ENCODE data around the gene COPB1.

COPB1 gene

GRCh38 chr11:14414470-14415461 is 84.8 kb downstream of the COPB1 start:
- no peaks in the 10 kb centered on the region for H3K36me3 ChIP-seq (ENCODE audit: control insufficient read depth, insufficient read depth, low read length)
- no peak overlapping the region for H3K9ac ChIP-seq
- H2AFZ ChIP-seq: no peak overlapping the region
- H3K9me3 ChIP-seq (ENCODE audit: control insufficient read depth, low read length): no peaks in the 10 kb centered on the region
- TF ChIP-seq, protein P1, sequence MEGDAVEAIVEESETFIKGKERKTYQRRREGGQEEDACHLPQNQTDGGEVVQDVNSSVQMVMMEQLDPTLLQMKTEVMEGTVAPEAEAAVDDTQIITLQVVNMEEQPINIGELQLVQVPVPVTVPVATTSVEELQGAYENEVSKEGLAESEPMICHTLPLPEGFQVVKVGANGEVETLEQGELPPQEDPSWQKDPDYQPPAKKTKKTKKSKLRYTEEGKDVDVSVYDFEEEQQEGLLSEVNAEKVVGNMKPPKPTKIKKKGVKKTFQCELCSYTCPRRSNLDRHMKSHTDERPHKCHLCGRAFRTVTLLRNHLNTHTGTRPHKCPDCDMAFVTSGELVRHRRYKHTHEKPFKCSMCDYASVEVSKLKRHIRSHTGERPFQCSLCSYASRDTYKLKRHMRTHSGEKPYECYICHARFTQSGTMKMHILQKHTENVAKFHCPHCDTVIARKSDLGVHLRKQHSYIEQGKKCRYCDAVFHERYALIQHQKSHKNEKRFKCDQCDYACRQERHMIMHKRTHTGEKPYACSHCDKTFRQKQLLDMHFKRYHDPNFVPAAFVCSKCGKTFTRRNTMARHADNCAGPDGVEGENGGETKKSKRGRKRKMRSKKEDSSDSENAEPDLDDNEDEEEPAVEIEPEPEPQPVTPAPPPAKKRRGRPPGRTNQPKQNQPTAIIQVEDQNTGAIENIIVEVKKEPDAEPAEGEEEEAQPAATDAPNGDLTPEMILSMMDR (IDR thresholded peaks at IDR 0.05): no peak
- no peak overlapping the region for H3K4me3 ChIP-seq (ENCODE audit: low read depth, low read length)
- H3K79me2 ChIP-seq: no peaks in the 10 kb centered on the region
- H3K4me1 ChIP-seq: no peaks in the 10 kb centered on the region
- H3K27ac ChIP-seq: no peak overlapping the region
- H3K4me2 ChIP-seq (ENCODE audit: low read length): no peak overlapping the region
- no peaks in the 10 kb centered on the region for H3K27me3 ChIP-seq (ENCODE audit: control insufficient read depth, insufficient read depth, low read length)

GRCh38 chr11:14413307-14414069 is 86.1 kb downstream of the COPB1 start:
- Histone ChIP-seq H3K27me3 (ENCODE audit: control insufficient read depth, insufficient read depth, low read length) (no peaks in the 10 kb centered on the region), H3K36me3 (ENCODE audit: control insufficient read depth, insufficient read depth, low read length) (no peaks in the 10 kb centered on the region), H3K9ac (no peak overlapping the region), H3K79me2 (no peaks in the 10 kb centered on the region), H3K27ac (no peak overlapping the region), H3K4me3 (ENCODE audit: low read depth, low read length) (no peak overlapping the region), H3K4me1 (no peaks in the 10 kb centered on the region), H2AFZ (no peak overlapping the region), H3K4me2 (ENCODE audit: low read length) (no peak overlapping the region), H3K9me3 (ENCODE audit: control insufficient read depth, low read length) (no peaks in the 10 kb centered on the region)
- TF ChIP-seq, protein P1 (IDR thresholded peaks at IDR 0.05): no peak

DNA sequence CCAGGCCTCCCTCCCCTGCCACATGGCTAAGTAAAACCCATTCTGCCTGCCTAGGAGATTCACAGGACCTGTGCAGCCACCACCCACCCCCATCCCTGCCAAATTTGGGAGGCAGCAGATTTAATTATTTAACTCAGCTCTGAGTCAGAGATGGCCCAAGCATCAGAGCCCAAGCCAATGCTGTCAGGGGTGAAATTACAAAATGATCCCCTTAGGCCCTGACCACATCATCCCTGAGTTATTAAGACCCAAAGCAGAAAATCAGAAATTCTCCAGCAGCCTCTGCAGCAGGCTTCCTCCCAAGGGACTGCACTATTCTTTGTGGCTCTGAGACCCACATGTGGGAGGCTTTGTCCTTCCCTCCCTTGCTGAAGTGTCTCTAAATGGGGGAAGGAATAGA is 87.8 kb downstream of the COPB1 start:
- Histone ChIP-seq H2AFZ (no peak overlapping the region), H3K27me3 (ENCODE audit: control insufficient read depth, insufficient read depth, low read length) (no peaks in the 10 kb centered on the region), H3K4me2 (ENCODE audit: low read length) (no peak overlapping the region), H3K4me1 (no peaks in the 10 kb centered on the region), H3K79me2 (no peaks in the 10 kb centered on the region), H3K4me3 (ENCODE audit: low read depth, low read length) (no peak overlapping the region), H3K9ac (no peak overlapping the region), H3K36me3 (ENCODE audit: control insufficient read depth, insufficient read depth, low read length) (no peaks in the 10 kb centered on the region), H3K9me3 (ENCODE audit: control insufficient read depth, low read length) (no peaks in the 10 kb centered on the region), H3K27ac (no peak overlapping the region)
- TF ChIP-seq, protein P1 (IDR thresholded peaks at IDR 0.05): no peak

DNA sequence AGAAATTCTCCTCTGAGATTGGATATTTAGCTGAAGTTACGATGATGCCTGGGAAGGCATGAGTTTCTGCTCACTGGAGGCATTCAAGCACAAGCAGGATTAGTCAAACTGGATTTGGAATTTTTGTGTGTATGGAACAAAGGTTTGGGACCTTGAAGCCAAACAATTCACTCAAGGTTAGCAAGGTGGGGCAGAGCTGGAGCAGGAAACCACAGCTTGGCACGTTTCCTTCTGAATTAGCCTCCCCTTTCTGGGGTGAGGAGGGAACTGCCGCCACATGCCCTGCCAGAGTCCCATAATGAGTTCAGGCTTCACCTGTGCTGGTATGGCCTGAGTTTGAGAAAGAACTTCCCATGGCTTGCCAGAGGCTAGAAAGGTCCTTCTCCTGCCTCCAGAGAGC is 89.7 kb downstream of the COPB1 start:
- Histone ChIP-seq H3K27me3 (ENCODE audit: control insufficient read depth, insufficient read depth, low read length) (no peaks in the 10 kb centered on the region), H3K4me3 (ENCODE audit: low read depth, low read length) (no peak overlapping the region), H3K79me2 (no peaks in the 10 kb centered on the region), H3K36me3 (ENCODE audit: control insufficient read depth, insufficient read depth, low read length) (no peaks in the 10 kb centered on the region), H3K9me3 (ENCODE audit: control insufficient read depth, low read length) (no peaks in the 10 kb centered on the region), H2AFZ (no peak overlapping the region), H3K27ac (no peak overlapping the region), H3K4me2 (ENCODE audit: low read length) (no peak overlapping the region), H3K9ac (no peak overlapping the region), H3K4me1 (no peaks in the 10 kb centered on the region)
- TF ChIP-seq, protein P1 (IDR thresholded peaks at IDR 0.05): no peak
